Measurements from ENCODE around the gene CPT1B. TPM values are rescaled to one million over a fixed set of nuclear protein-coding genes. Genes with fewer than 3 reads are reported as not detected.

Gene CPT1B
- total RNA-seq: 0.43 TPM

- intact Hi-C loops (cut with DNase I): no loop called here
- H3K9me3 ChIP-seq: no peaks in the 10 kb centered on the region
- peak within 1 kb of the TSS in 1 of 2 donors; percentile 30 for H3K4me3 ChIP-seq
- H3K27me3 ChIP-seq: peaks cover 5% of the 10 kb centered on the region
- DNase-seq (ENCODE audit: low spot score in 2 of 2): no peak
- TF ChIP-seq CTCF (IDR thresholded peaks at IDR 0.05): no peak
- peaks cover 0 to 5% of the 10 kb centered on the region in 2 donors for H3K36me3 ChIP-seq
- peaks cover 7 to 16% of the 10 kb centered on the region in 2 donors for H3K4me1 ChIP-seq
- H3K27ac ChIP-seq: no peak within 1 kb of the TSS
Measured at GRCh38 chr22:50577987-50578775, at the start of gene CPT1B. CPT1B (minus strand) TSS chr22:50578427; CDS start chr22:50577915, 512 bp downstream.

- TF ChIP-seq CTCF (IDR thresholded peaks at IDR 0.05): no peak
- no peak for DNase-seq (ENCODE audit: low spot score in 2 of 2)
- Histone ChIP-seq H3K9me3 (no peaks in the 10 kb centered on the region), H3K27me3 (no peaks in the 10 kb centered on the region), H3K27ac (peak overlapping the region; percentile 46 to 84), H3K4me1 (peaks cover 4 to 12% of the 10 kb centered on the region in 2 donors), H3K36me3 (no peaks in the 10 kb centered on the region), H3K4me3 (peak overlapping the region; percentile 63 to 67)
- intact Hi-C loops (cut with DNase I): loop anchor here (5.0 kb wide), 3 partner anchors 100 to 775 kb away; partner anchors contain the start of genes SCO2 and ZBED4
Measured at GRCh38 chr22:50626850-50627641, 48.8 kb upstream of the CPT1B start.

DNA sequence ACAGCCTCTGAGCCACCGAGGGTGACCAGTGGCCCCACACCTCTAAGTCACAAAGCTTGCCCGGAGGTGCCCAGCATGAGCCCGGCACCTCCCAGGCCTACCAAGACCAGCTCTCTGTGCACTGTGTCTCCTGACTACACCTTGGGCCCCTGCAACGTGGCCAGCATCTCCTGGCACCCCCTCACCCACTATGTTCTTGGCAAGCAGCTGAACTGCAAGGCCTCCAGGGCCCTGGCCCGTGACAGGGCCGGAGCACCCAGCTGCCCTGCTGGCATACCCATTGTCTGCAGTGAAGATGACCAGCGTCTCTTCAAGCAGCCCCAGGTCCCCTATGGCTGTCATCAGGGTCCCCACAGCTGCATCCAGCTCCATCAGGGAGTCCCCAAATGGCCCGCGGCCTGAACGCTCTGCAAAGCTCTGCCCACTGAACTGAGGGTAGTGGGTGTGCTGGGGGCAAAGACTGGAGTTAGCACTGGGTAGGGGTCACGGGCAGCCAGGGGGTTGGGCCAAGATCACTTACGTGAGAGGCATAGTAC lies 48.2 kb upstream of the CPT1B start:
- H3K36me3 ChIP-seq: no peaks in the 10 kb centered on the region
- no peak overlapping the region for H3K4me3 ChIP-seq
- H3K27me3 ChIP-seq: no peaks in the 10 kb centered on the region
- TF ChIP-seq CTCF (IDR thresholded peaks at IDR 0.05): no peak
- no peaks in the 10 kb centered on the region for H3K9me3 ChIP-seq
- peaks cover 4 to 15% of the 10 kb centered on the region in 2 donors for H3K4me1 ChIP-seq
- no peak for DNase-seq (ENCODE audit: low spot score in 2 of 2)
- intact Hi-C loops (cut with DNase I): loop anchor here (5.0 kb wide), 3 partner anchors 99 to 774 kb away; partner anchors contain the start of genes SCO2 and ZBED4
- no peak overlapping the region for H3K27ac ChIP-seq

DNA sequence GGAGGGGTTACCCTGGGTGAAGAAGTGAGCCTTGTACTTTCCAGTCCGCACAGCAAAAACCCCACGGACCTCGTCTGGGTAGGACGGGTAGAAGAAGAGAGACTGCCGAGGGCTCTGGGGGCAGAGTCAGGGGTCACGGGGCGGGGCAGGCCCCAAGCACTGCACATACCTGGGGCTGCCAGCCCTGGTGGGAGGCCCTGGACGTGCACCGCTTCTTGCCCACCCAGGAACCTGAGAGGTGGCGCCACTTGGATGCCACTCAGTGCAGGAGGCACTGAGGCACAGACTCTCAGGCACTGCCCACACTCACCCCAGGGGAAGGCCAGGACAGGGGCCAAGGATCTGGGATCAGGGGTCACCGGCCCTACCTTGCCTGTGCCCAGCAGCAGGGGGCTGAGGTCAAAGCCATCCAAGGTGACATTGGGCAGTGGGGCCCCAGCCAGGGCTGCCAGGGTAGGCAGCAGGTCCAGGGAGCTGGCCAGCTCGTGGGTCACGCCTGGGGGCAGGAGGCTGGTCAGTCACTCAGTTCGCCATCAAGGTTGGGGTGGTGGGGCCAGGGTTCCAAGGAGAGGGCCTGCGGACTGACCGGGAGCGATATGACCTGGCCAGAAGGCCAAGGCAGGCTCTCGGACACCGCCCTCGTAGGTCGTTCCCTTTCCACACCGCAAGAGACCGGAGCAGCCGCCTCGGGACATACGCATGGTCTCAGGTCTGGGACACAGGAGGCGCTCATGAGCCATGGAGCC lies 47.5 kb upstream of the CPT1B start:
- H3K36me3 ChIP-seq: no peaks in the 10 kb centered on the region
- no peaks in the 10 kb centered on the region for H3K27me3 ChIP-seq
- H3K9me3 ChIP-seq: no peaks in the 10 kb centered on the region
- intact Hi-C loops (cut with DNase I): loop anchor here (5.0 kb wide), 3 partner anchors 98 to 773 kb away; partner anchors contain the start of genes SCO2 and ZBED4
- H3K4me3 ChIP-seq: no peak overlapping the region
- no peak overlapping the region for H3K27ac ChIP-seq
- TF ChIP-seq CTCF (IDR thresholded peaks at IDR 0.05): no peak
- DNase-seq (ENCODE audit: low spot score in 2 of 2): no peak
- H3K4me1 ChIP-seq: peaks cover 4 to 15% of the 10 kb centered on the region in 2 donors

DNA sequence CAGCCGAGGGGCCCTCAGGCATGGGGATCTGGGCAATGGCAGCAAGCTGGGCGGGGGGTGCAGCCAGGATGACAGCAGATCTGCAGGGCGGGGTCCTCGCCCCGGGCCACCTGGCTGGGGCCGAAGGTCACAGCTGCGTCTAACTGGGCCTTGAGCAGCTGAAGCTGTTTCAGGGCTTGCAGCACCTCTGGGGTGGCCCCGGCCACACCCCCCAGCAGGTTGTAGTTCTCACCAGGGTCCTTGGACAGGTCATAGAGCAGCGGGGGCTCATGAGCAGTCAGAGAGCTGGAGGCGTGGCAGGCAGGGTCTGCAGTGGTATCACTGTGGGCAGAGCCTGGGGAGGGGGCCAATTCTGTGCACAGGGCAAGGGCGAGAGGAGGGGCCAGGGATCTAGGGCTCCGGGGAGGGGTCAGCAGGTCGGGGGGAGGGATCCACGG lies 46.9 kb upstream of the CPT1B start:
- no peaks in the 10 kb centered on the region for H3K9me3 ChIP-seq
- DNase-seq (ENCODE audit: low spot score in 2 of 2): peak in 1 of 2 donors; percentile 60
- no peak overlapping the region for H3K27ac ChIP-seq
- peaks cover 4 to 15% of the 10 kb centered on the region in 2 donors for H3K4me1 ChIP-seq
- TF ChIP-seq CTCF (IDR thresholded peaks at IDR 0.05): no peak
- no peak overlapping the region for H3K4me3 ChIP-seq
- intact Hi-C loops (cut with DNase I): loop anchor here (5.0 kb wide), 3 partner anchors 98 to 773 kb away; partner anchors contain the start of genes SCO2 and ZBED4
- no peaks in the 10 kb centered on the region for H3K36me3 ChIP-seq
- no peaks in the 10 kb centered on the region for H3K27me3 ChIP-seq
